OCI-LY3 (cell line): ENCODE measurements around the gene YBX2.

ENCODE experiments used
- CTCF ChIP-seq: fragments of 200-600, 300-600 bp; sonication (generic); IDR thresholded peaks from 2 replicates; pipeline ENCODE4 v1.5.1; 2014; ENCODE audit warnings: antibody characterized with exemption, low read length, low read depth
- EZH2phosphoT487 ChIP-seq: fragments of 200-600 bp; shearing (Covaris generic); IDR thresholded peaks from 2 replicates; pipeline ENCODE4 v1.6.1; 2018; ENCODE audit warnings: antibody characterized with exemption, mixed run types, low read depth

DNA sequence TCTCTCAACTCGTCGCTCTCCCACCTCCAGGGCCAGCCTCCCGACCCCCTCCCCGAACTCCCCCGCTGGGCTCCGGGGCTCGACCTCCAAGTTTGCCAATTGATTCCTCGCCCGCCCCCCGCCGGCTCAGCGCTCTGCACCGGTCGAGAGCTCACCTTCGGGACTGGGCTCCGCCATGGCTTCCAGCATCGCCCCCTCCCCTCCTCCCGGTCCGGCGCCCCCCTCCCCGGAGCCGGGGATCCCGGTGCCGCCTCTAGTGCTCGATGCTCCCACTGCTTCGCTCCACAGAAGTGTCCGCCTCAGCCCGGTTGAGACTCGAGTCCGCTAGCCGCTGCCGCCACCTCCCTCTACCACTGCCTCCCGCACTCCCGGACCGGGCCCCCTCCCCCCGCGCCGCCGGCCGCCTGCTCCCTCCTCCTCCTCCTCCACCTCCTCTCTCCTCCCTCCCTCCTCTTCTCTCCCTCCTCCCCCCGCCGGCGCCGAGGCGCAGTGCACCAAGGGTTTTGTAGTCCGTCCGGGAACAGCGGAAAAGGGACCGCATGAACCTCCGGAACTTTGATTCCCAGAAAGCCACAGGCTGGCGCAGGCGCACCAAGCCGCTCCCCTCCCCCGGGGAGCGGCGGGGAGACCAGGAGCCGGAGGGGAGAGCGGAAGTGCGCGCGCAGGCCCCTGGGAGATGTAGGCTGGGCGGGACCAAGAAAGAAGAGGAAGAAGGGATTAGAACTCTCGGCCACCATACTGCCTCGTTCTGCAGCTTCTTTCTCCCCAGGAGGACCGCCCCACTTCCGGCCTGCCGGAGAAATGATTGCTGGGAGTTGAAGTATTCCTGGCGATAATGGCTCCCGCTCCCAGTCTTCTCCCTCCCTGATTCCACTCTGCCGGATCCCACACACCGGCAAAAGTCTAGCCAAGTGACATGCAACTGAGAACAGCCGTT lies 55.1 kb downstream of the YBX2 start, which contains the start of gene PHF23:
- TF ChIP-seq CTCF, result no peak
- TF ChIP-seq EZH2phosphoT487, result no peak
